K562 (cell line): ENCODE data around the gene TTC28. TPM values are rescaled to one million over a fixed set of nuclear protein-coding genes. Genes with fewer than 3 reads are reported as not detected.
A peak's percentile ranks its signal among the peaks of the same experiment; 100 is the strongest.

Experiments
- CBX8 ChIP-seq: fragments of 200-600 bp; sonication (generic); IDR thresholded peaks from 2 replicates; pipeline ENCODE4 v1.6.1; 2012; ENCODE audit warnings: borderline replicate concordance, mixed run types, low read depth, mild to moderate bottlenecking, moderate library complexity, mixed read lengths, low read length, control low read depth, inconsistent platforms; ENCODE audit not compliant: poor library complexity, severe bottlenecking; ENCODE audit errors: extremely low read depth
- DACH1 ChIP-seq: fragments of 450-650 bp; IDR thresholded peaks from 2 replicates; pipeline ENCODE4 v1.6.1; 2018; ENCODE audit not compliant: partially characterized antibody
- HDAC1 ChIP-seq, 2 experiments: fragments of 450-650 bp; IDR thresholded peaks; 2 replicates each; pipeline ENCODE4 v1.6.1; 2016 to 2017; ENCODE audit warnings: inconsistent platforms in 1 of 2, mild to moderate bottlenecking in 1 of 2, moderate library complexity in 1 of 2
- HDAC2 ChIP-seq: fragments of 450-650 bp; IDR thresholded peaks from 2 replicates; pipeline ENCODE4 v1.6.1; 2016; ENCODE audit warnings: mild to moderate bottlenecking
- HDGF ChIP-seq: fragments of 450-650 bp; IDR thresholded peaks from 2 replicates; pipeline ENCODE4 v1.6.1; 2016
- NR4A1 ChIP-seq, 2 experiments: fragments of 250-450 bp in 1 of 2; fragments of 450-650 bp in 1 of 2; sonication (Bioruptor Pico) in 1 of 2; IDR thresholded peaks; 2 replicates each; pipeline versions ENCODE4 v1.4.0 to v1.6.1; 2016 to 2020; ENCODE audit warnings: mild to moderate bottlenecking in 2 of 2, missing compliant biosample characterization in 1 of 2, missing genetic modification characterization in 1 of 2, moderate library complexity in 1 of 2
- PYGO2 ChIP-seq: fragments of 450-650 bp; IDR thresholded peaks from 2 replicates; pipeline ENCODE4 v1.6.1; 2016; ENCODE audit warnings: mild to moderate bottlenecking, missing genetic modification characterization, moderate library complexity, missing compliant biosample characterization
- RAD21 ChIP-seq, 2 experiments: fragments of 250-450 bp in 1 of 2; fragments of 450-650 bp in 1 of 2; sonication (Bioruptor Pico) in 1 of 2; formaldehyde crosslinking in 1 of 2; IDR thresholded peaks in 1 of 2; conservative IDR thresholded peaks in 1 of 2; 2 replicates each; pipeline versions ENCODE4 v1.4.0 to v1.8.0; 2020 to 2022; ENCODE audit warnings: mild to moderate bottlenecking in 2 of 2, moderate library complexity in 1 of 2
- RAD51 ChIP-seq: fragments of 450-650 bp; IDR thresholded peaks from 2 replicates; pipeline ENCODE4 v1.7.1; 2016; ENCODE audit warnings: low read depth, mild to moderate bottlenecking, borderline replicate concordance
- RFX1 ChIP-seq: fragments of 450-650 bp; IDR thresholded peaks from 2 replicates; pipeline ENCODE4 v1.6.1; 2016; ENCODE audit warnings: mild to moderate bottlenecking, moderate library complexity
- XRCC5 ChIP-seq: fragments of 200-400 bp; formaldehyde crosslinking; IDR thresholded peaks from 2 replicates; pipeline ENCODE4 v1.6.1; 2017; ENCODE audit warnings: low read depth, mild to moderate bottlenecking, low read length
- ZNF274 ChIP-seq: IDR thresholded peaks from 2 replicates; pipeline ENCODE4 v1.6.1; 2011; ENCODE audit warnings: low read depth, mild to moderate bottlenecking, low read length, moderate library complexity, borderline replicate concordance
- ZNF57 ChIP-seq: fragments of 450-650 bp; formaldehyde crosslinking; IDR thresholded peaks from 2 replicates; pipeline ENCODE4 v1.4.0; 2020; ENCODE audit warnings: mild to moderate bottlenecking, moderate library complexity
- polyA plus RNA-seq, 8 experiments: library from polyadenylated mRNA; depleted of rRNA in 4 of 8; stranded (reverse) in 5 of 8; unstranded in 3 of 8; fragments of >200 nt; fragmentation: Nextera tagmentation in 2 of 8; fragmentation: Illumina TruSeq in 1 of 8; extraction: Ambion mirVana in 2 of 8; extraction: Trizol in 1 of 8; gene quantifications; 2 replicates each; pipeline versions ENCODE4 v1.2.1 to v1.2.3, GENCODE V29; 2011 to 2014; ENCODE audit warnings: inconsistent platforms in 1 of 8, missing spikeins in 1 of 8
- total RNA-seq, 7 experiments: library from RNA; depleted of rRNA in 6 of 7; stranded (reverse); fragments of >200 nt in 6 of 7; fragmentation: Illumina TruSeq in 2 of 7; extraction: Trizol in 2 of 7; gene quantifications; 2 replicates each; pipeline versions ENCODE4 v1.2.1 to v1.2.3, GENCODE V29; 2011 to 2021; ENCODE audit warnings: low replicate concordance in 1 of 7
- TF ChIP-seq, protein P1 (sequence below): sonication (generic); formaldehyde crosslinking; IDR thresholded peaks from 2 replicates; pipeline ENCODE4 v1.4.0; 2020; ENCODE audit warnings: mild to moderate bottlenecking, missing genetic modification reagents
- TF ChIP-seq, protein P2 (sequence below), 3 experiments: IDR thresholded peaks in 2 of 3; conservative IDR thresholded peaks in 1 of 3; 2 replicates each; pipeline ENCODE4 v1.5.1; 2011 to 2012; ENCODE audit warnings: low read length in 3 of 3, mild to moderate bottlenecking in 3 of 3, control low read depth in 2 of 3, improper control_type of control experiment in 1 of 3, inconsistent platforms in 1 of 3, low read depth in 1 of 3, mixed read lengths in 1 of 3, moderate library complexity in 1 of 3; ENCODE audit not compliant: insufficient read depth in 2 of 3
- TF ChIP-seq, protein P3 (sequence below): fragments of 250-450 bp; sonication (Bioruptor Pico); IDR thresholded peaks from 2 replicates; pipeline ENCODE4 v1.8.0; 2021; ENCODE audit warnings: moderate library complexity, mild to moderate bottlenecking, inconsistent platforms

The TTC28 gene
- total and polyA plus RNA-seq, 9 of the 15 experiments (the other 6 are each of a cell fraction or from before 2014, with no cell fraction given) = 0.22 to 10.7 (median 3.1) TPM

DNA sequence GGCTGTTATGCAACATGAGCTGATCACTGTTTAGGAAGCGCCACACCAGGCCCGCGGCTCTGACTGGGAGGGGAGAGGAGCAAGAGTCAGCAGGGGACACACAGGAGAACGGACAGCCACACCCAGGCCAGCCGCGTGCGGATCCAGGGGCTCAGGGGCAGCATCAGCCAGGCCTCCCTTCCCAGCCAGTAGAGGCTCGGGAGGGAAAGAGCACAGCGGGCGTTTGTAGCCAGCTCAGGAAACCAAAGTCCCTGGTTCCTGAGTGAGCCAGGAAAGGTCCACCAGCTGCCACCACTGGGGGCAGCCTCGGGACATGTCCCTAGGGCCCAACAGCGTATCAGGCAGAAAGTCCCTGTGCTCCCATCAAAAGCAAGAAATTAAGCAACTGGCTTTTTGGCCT lies 688.8 kb downstream of the TTC28 start (continued):
- no peak for TF ChIP-seq ZNF274
- TF ChIP-seq RAD21 (CRISPR knock-in tag; conservative IDR thresholded peaks at IDR 0.05 in 1 of 2, IDR thresholded peaks at IDR 0.05 in 1 of 2) = peak in 1 of 2 experiments; percentile 46; a peak in 1 of 4 replicates
- peak; percentile 48; the same call in 1 of the 2 replicates for TF ChIP-seq XRCC5
- TF ChIP-seq HDAC1 (IDR thresholded peaks at IDR 0.05) = no peak
- no peak for TF ChIP-seq NR4A1 (CRISPR knock-in tag; IDR thresholded peaks at IDR 0.05)
- no peak for TF ChIP-seq NR4A1 (tag; IDR thresholded peaks at IDR 0.05)
- TF ChIP-seq, protein P1, sequence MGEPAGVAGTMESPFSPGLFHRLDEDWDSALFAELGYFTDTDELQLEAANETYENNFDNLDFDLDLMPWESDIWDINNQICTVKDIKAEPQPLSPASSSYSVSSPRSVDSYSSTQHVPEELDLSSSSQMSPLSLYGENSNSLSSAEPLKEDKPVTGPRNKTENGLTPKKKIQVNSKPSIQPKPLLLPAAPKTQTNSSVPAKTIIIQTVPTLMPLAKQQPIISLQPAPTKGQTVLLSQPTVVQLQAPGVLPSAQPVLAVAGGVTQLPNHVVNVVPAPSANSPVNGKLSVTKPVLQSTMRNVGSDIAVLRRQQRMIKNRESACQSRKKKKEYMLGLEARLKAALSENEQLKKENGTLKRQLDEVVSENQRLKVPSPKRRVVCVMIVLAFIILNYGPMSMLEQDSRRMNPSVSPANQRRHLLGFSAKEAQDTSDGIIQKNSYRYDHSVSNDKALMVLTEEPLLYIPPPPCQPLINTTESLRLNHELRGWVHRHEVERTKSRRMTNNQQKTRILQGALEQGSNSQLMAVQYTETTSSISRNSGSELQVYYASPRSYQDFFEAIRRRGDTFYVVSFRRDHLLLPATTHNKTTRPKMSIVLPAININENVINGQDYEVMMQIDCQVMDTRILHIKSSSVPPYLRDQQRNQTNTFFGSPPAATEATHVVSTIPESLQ = no peak
- TF ChIP-seq, protein P2, sequence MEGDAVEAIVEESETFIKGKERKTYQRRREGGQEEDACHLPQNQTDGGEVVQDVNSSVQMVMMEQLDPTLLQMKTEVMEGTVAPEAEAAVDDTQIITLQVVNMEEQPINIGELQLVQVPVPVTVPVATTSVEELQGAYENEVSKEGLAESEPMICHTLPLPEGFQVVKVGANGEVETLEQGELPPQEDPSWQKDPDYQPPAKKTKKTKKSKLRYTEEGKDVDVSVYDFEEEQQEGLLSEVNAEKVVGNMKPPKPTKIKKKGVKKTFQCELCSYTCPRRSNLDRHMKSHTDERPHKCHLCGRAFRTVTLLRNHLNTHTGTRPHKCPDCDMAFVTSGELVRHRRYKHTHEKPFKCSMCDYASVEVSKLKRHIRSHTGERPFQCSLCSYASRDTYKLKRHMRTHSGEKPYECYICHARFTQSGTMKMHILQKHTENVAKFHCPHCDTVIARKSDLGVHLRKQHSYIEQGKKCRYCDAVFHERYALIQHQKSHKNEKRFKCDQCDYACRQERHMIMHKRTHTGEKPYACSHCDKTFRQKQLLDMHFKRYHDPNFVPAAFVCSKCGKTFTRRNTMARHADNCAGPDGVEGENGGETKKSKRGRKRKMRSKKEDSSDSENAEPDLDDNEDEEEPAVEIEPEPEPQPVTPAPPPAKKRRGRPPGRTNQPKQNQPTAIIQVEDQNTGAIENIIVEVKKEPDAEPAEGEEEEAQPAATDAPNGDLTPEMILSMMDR (IDR thresholded peaks at IDR 0.05 in 2 of 3, conservative IDR thresholded peaks at IDR 0.05 in 1 of 3; ENCODE audit: insufficient read depth in 2 of 3, low read depth in 1 of 3, low read length in 3 of 3) = peak; percentile 62 to 78 (median 66)
- TF ChIP-seq HDAC2 = no peak
- 0 out of 2 replicates have a peak, but pooled peaks have one; percentile 34 for TF ChIP-seq HDGF
- no peak for TF ChIP-seq DACH1
- TF ChIP-seq, protein P3, sequence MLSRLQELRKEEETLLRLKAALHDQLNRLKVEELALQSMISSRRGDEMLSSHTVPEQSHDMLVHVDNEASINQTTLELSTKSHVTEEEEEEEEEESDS (CRISPR knock-in tag) = no peak
- TF ChIP-seq ZNF57 (CRISPR knock-in tag) = no peak
- no peak for TF ChIP-seq CBX8
- TF ChIP-seq PYGO2 = no peak
- no peak for TF ChIP-seq RAD51
- TF ChIP-seq RFX1 = no peak
